ENCODE measurements around the gene CFAP69. TPM values are rescaled to one million over a fixed set of nuclear protein-coding genes. Genes with fewer than 3 reads are reported as not detected.

CFAP69 gene
- total and polyA plus RNA-seq, 8 donors, result 4.5 to 14.0 (median 11.3) TPM

- H3K9me3 ChIP-seq, result no peaks in the 10 kb centered on the region
- H3K27ac ChIP-seq, result no peak overlapping the region
- ATAC-seq (no peak), DNase-seq (no peak)
- no peaks in the 10 kb centered on the region for H3K4me1 ChIP-seq
- H3K27me3 ChIP-seq, result no peaks in the 10 kb centered on the region
- no peaks in the 10 kb centered on the region for H3K36me3 ChIP-seq
- intact Hi-C loops (cut with DNase I), result no loop called here
- no peak for TF ChIP-seq CTCF (IDR thresholded peaks at IDR 0.05)
- no peak overlapping the region for H3K4me3 ChIP-seq
Observed at GRCh38 chr7:90224195-90224594, 20.8 kb upstream of the CFAP69 start.

- intact Hi-C loops (cut with DNase I), result no loop called here
- ATAC-seq (no peak), DNase-seq (no peak)
- no peak overlapping the region for H3K4me3 ChIP-seq
- H3K27me3 ChIP-seq, result no peaks in the 10 kb centered on the region
- no peaks in the 10 kb centered on the region for H3K9me3 ChIP-seq
- H3K36me3 ChIP-seq, result no peaks in the 10 kb centered on the region
- no peak overlapping the region for H3K27ac ChIP-seq
- H3K4me1 ChIP-seq, result no peaks in the 10 kb centered on the region
- no peak for TF ChIP-seq CTCF (IDR thresholded peaks at IDR 0.05)
Observed at GRCh38 chr7:90225181-90225580, 19.8 kb upstream of the CFAP69 start.

- ATAC-seq (no peak), DNase-seq (no peak)
- Histone ChIP-seq H3K27me3 (no peaks in the 10 kb centered on the region), H3K27ac (no peak overlapping the region), H3K4me3 (no peak overlapping the region), H3K36me3 (no peaks in the 10 kb centered on the region), H3K9me3 (no peaks in the 10 kb centered on the region), H3K4me1 (no peaks in the 10 kb centered on the region)
- intact Hi-C loops (cut with DNase I), result no loop called here
- TF ChIP-seq CTCF (IDR thresholded peaks at IDR 0.05), result no peak
Observed at GRCh38 chr7:90225601-90226000, 19.4 kb upstream of the CFAP69 start.

- Histone ChIP-seq H3K9me3 (no peaks in the 10 kb centered on the region), H3K4me3 (no peak overlapping the region), H3K36me3 (no peaks in the 10 kb centered on the region), H3K27me3 (no peaks in the 10 kb centered on the region), H3K4me1 (no peaks in the 10 kb centered on the region), H3K27ac (no peak overlapping the region)
- ATAC-seq (no peak), DNase-seq (no peak)
- intact Hi-C loops (cut with DNase I), result no loop called here
- no peak for TF ChIP-seq CTCF (IDR thresholded peaks at IDR 0.05)
Observed at GRCh38 chr7:90227259-90227658, 17.7 kb upstream of the CFAP69 start.

- H3K4me3 ChIP-seq, result no peak overlapping the region
- ATAC-seq, result no peak
- TF ChIP-seq CTCF (IDR thresholded peaks at IDR 0.05), result no peak
- no peaks in the 10 kb centered on the region for H3K9me3 ChIP-seq
- H3K4me1 ChIP-seq, result no peaks in the 10 kb centered on the region
- H3K36me3 ChIP-seq, result no peaks in the 10 kb centered on the region
- no peaks in the 10 kb centered on the region for H3K27me3 ChIP-seq
- DNase-seq, result no peak
- no peak overlapping the region for H3K27ac ChIP-seq
- intact Hi-C loops (cut with DNase I), result no loop called here
Observed at GRCh38 chr7:90229682-90230081, 15.3 kb upstream of the CFAP69 start.
